Measurements from ENCODE around the gene S100A6. TPM values are rescaled to one million over a fixed set of nuclear protein-coding genes. Genes with fewer than 3 reads are reported as not detected.
A peak's percentile ranks its signal among the peaks of the same experiment; 100 is the strongest.
"Not testable (repeated sequence)": the region's sequence is repeated elsewhere in the genome, so short reads cannot be mapped to it uniquely, and the experiment has no call there.

Gene S100A6
- total RNA-seq = 10 to 100 TPM; 30.9 to 57.4 TPM
- polyA plus RNA-seq (ENCODE audit: insufficient read depth, low read depth, low replicate concordance) = 372 TPM
- long read RNA-seq, donor 1, transcript S100A6-201 (3 exons, 665 nt) = major isoform, 439 of 568 reads
- long read RNA-seq, donor 1, transcript S100A6-205 (3 exons, 673 nt) = minor isoform, 9 of 568 reads
- long read RNA-seq, donor 1, transcript S100A6-204 (2 exons, 311 nt) = minor isoform, 6 of 568 reads
- long read RNA-seq, donor 1, partial matches to known transcripts = 104 of 568 reads
- long read RNA-seq, donor 1, other reads (novel, unspliced or antisense) = 10 of 568 reads
- long read RNA-seq, donor 2, transcript S100A6-201 (3 exons, 665 nt) = major isoform, 273 of 768 reads
- long read RNA-seq, donor 2, partial matches to known transcripts = 490 of 768 reads
- long read RNA-seq, donor 2, other reads (novel, unspliced or antisense) = 0 of 768 reads

DNA sequence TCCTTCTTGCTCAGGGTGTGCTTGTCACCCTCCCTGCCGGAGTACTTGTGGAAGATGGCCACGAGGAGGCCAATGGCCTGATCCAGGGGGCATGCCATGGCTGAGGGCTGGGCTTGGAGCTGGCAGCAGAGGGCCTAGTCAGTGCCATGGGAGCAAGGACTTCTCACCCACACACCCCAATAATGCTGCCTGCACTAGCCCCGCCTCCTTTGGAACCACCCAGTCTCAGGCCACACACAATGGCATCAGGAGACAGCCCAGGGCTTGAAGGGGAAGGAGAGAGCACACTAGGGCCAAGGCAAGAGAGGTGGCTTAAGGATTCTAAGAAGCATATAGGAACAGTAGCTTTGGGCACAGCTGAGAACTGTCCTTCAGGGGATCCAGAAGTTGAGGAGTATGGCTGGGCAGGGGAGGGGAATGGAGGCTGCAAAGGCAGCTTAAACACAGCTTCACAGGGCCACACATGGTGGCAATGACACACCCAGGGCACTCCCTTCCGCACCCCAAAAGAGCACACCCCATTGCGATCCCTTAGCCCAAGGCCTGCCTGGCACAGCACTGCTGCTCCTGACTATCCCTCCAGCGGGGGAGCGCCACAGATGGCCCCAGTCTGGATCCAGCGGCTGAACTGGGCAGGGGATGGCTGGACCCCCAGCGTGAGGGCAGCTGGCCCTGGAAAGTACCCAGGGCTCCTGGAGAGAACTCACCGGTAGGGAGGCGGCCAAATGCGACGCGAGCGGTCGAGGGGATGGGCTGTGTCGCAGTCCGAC is at the start of gene S100A6:
S100A6 (minus strand) TSS at position 750 of the 770 bp plus-strand sequence; CDS start at position 98, 652 bp downstream.
- peak; percentile 55 for DNase-seq
- Histone ChIP-seq H3K27ac (peak within 1 kb of the TSS; percentile 95 to 96), H3K9me3 (no peaks in the 10 kb centered on the region), H3K4me3 (peak within 1 kb of the TSS; percentile 70 to 79), H3K4me1 (peaks cover 15% of the 10 kb centered on the region), H3K36me3 (ENCODE audit: low read depth, missing control alignments) (no peaks in the 10 kb centered on the region), H3K27me3 (no peaks in the 10 kb centered on the region)
- intact Hi-C loops (cut with DNase I; ENCODE audit: low total_unique reads) = no loop called here
- 18 to 24% methylated on average over 11 to 18 of the region's 18 CpGs for WGBS, 2 donors
- TF ChIP-seq POLR2A (IDR thresholded peaks at IDR 0.05) = no peak
- TF ChIP-seq, protein P1, sequence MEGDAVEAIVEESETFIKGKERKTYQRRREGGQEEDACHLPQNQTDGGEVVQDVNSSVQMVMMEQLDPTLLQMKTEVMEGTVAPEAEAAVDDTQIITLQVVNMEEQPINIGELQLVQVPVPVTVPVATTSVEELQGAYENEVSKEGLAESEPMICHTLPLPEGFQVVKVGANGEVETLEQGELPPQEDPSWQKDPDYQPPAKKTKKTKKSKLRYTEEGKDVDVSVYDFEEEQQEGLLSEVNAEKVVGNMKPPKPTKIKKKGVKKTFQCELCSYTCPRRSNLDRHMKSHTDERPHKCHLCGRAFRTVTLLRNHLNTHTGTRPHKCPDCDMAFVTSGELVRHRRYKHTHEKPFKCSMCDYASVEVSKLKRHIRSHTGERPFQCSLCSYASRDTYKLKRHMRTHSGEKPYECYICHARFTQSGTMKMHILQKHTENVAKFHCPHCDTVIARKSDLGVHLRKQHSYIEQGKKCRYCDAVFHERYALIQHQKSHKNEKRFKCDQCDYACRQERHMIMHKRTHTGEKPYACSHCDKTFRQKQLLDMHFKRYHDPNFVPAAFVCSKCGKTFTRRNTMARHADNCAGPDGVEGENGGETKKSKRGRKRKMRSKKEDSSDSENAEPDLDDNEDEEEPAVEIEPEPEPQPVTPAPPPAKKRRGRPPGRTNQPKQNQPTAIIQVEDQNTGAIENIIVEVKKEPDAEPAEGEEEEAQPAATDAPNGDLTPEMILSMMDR (IDR thresholded peaks at IDR 0.05) = no peak

DNA sequence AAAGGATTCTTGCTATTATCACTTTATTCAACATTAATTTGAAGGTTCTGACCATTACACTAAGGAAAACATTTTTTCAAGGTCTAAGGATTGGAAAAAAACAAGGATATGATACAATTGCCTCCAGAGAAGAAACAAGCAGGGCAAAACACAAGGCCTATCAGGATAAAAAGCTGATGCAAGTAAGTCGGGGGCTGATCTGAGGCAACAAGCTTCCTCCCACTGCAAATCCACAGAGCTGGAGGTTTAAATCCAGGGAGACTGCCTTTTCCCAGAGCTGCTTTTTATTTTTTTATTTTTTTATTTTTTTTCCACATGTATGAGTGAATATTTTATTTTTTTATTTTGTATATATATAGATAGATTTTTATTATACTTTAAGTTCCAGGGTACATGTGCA is 49.2 kb upstream of the S100A6 start:
- Histone ChIP-seq H3K27me3 (no peaks in the 10 kb centered on the region), H3K4me1 (peaks cover 15% of the 10 kb centered on the region), H3K9me3 (no peaks in the 10 kb centered on the region), H3K4me3 (no peak overlapping the region), H3K36me3 (ENCODE audit: low read depth, missing control alignments) (no peaks in the 10 kb centered on the region), H3K27ac (peak overlapping the region; percentile 31 to 43)
- DNase-seq = peak; percentile 56
- no peak for TF ChIP-seq POLR2A (IDR thresholded peaks at IDR 0.05)
- TF ChIP-seq, protein P1 (IDR thresholded peaks at IDR 0.05) = no peak
- intact Hi-C loops (cut with DNase I; ENCODE audit: low total_unique reads) = no loop called here
- 56 to 65% methylated on average over 1 of the region's 1 CpG for WGBS, 2 donors

DNA sequence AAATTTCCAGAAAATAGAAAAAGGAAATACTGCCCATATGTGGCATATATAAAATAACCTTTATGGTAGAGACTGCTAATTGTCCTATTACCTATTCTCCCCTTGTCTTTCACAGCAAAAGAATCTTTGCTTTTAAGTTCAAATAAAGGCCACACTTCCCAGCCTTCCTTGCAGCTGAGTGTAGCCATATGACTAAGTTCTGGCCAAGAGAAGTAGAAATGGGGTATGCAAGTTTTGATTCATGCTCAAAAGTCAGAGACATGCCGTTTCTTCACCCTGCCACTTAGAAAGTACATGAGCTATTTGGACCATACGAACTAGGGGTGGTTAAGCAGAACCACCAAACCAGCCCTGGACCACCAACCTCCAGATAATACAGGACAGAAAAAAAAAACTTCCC is 48.2 kb upstream of the S100A6 start:
- Histone ChIP-seq H3K4me3 (no peak overlapping the region), H3K27me3 (no peaks in the 10 kb centered on the region), H3K4me1 (peaks cover 15% of the 10 kb centered on the region), H3K27ac (peak overlapping the region in 1 of 2 donors; percentile 43), H3K36me3 (ENCODE audit: low read depth, missing control alignments) (no peaks in the 10 kb centered on the region), H3K9me3 (no peaks in the 10 kb centered on the region)
- TF ChIP-seq, protein P1 (IDR thresholded peaks at IDR 0.05) = no peak
- no peak for TF ChIP-seq POLR2A (IDR thresholded peaks at IDR 0.05)
- no peak for DNase-seq
- 67 to 70% methylated on average over 2 of the region's 2 CpGs for WGBS, 2 donors
- intact Hi-C loops (cut with DNase I; ENCODE audit: low total_unique reads) = no loop called here

DNA sequence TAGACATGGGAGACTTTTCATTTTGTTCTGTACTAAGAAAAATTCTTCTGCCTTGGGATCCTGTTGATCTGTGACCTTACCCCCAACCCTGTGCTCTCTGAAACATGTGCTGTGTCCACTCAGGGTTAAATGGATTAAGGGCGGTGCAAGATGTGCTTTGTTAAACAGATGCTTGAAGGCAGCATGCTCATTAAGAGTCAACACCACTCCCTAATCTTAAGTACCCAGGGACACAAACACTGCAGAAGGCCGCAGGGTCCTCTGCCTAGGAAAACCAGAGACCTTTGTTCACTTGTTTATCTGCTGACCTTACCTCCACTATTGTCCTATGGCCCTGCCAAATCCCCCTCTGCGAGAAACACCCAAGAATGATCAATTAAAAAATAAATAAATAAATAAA is 47.7 kb upstream of the S100A6 start:
- H3K27me3 ChIP-seq; DNase-seq; intact Hi-C loops (cut with DNase I; ENCODE audit: low total_unique reads); H3K9me3 ChIP-seq; H3K36me3 ChIP-seq (ENCODE audit: low read depth, missing control alignments); H3K27ac ChIP-seq; H3K4me3 ChIP-seq: not testable (repeated sequence)
- peaks cover 15% of the 10 kb centered on the region for H3K4me1 ChIP-seq
- 62 to 85% methylated on average over 2 to 3 of the region's 3 CpGs for WGBS, 2 donors

DNA sequence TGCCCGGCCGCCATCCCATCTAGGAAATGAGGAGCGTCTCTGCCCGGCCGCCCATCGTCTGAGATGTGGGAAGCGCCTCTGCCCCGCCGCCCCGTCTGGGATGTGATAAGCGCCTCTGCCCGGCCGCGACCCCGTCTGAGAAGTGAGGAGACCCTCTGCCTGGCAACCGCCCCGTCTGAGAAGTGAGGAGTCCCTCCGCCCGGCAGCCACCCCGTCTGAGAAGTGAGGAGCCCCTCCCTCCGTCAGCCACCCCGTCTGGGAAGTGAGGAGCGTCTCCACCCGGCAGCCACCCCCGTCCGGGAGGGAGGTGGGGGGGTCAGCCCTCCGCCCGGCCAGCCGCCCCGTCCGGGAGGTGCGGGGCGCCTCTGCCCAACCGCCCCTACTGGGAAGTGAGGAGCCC is 47.0 kb upstream of the S100A6 start:
- intact Hi-C loops (cut with DNase I; ENCODE audit: low total_unique reads); DNase-seq; H3K27me3 ChIP-seq; H3K9me3 ChIP-seq; H3K36me3 ChIP-seq (ENCODE audit: low read depth, missing control alignments): not testable (repeated sequence)
- Histone ChIP-seq H3K4me3 (peak overlapping the region; percentile 29 to 41), H3K27ac (peak overlapping the region in 1 of 2 donors; percentile 41), H3K4me1 (peaks cover 15% of the 10 kb centered on the region)
- WGBS, 2 donors = 94% methylated on average over 20 to 27 of the region's 34 CpGs
